HG02885 (cell line): Measurements from ENCODE around the gene GANC.
"Not testable (repeated sequence)": the region's sequence is repeated elsewhere in the genome, so short reads cannot be mapped to it uniquely, and the experiment has no call there.

Experiments
- ATAC-seq: cut with Tn5 transposase; IDR thresholded peaks from one replicate; pipeline ENCODE4 v1.9.1; 2021; ENCODE audit warnings: mild to moderate bottlenecking; ENCODE audit not compliant: unreplicated experiment, poor library complexity

Gene GANC

GRCh38 chr15:42282926-42283325 lies 9.9 kb downstream of the GANC start:
- no peak for ATAC-seq

GRCh38 chr15:42283671-42284070 lies 10.7 kb downstream of the GANC start:
- no peak for ATAC-seq

- ATAC-seq = no peak
Measured at GRCh38 chr15:42284551-42284950, 11.6 kb downstream of the GANC start.

GRCh38 chr15:42285034-42285433 lies 12.0 kb downstream of the GANC start:
- ATAC-seq = no peak

- ATAC-seq = no peak
Measured at GRCh38 chr15:42286445-42287029, 13.5 kb downstream of the GANC start.

- no peak for ATAC-seq
Measured at GRCh38 chr15:42287931-42288330, 14.9 kb downstream of the GANC start.

- ATAC-seq = no peak
Measured at GRCh38 chr15:42289166-42289565, 16.2 kb downstream of the GANC start.

- ATAC-seq = not testable (repeated sequence)
Measured at GRCh38 chr15:42301004-42301403, 28.0 kb downstream of the GANC start.

GRCh38 chr15:42306681-42307080 lies 33.7 kb downstream of the GANC start:
- no peak for ATAC-seq

- ATAC-seq = no peak
Measured at GRCh38 chr15:42313463-42313862, 40.5 kb downstream of the GANC start.

GRCh38 chr15:42314818-42315217 lies 41.8 kb downstream of the GANC start:
- no peak for ATAC-seq

GRCh38 chr15:42315521-42315920 lies 42.5 kb downstream of the GANC start:
- no peak for ATAC-seq

- not testable (repeated sequence) for ATAC-seq
Measured at GRCh38 chr15:42316282-42316805, 43.3 kb downstream of the GANC start.

- ATAC-seq = no peak
Measured at GRCh38 chr15:42319206-42319605, 46.2 kb downstream of the GANC start.

- no peak for ATAC-seq
Measured at GRCh38 chr15:42324308-42324707, 51.3 kb downstream of the GANC start.

- ATAC-seq = no peak
Measured at GRCh38 chr15:42329161-42329560, 56.2 kb downstream of the GANC start.

GRCh38 chr15:42329992-42330391 lies 57.0 kb downstream of the GANC start:
- ATAC-seq = no peak

GRCh38 chr15:42331235-42331634 lies 58.2 kb downstream of the GANC start:
- ATAC-seq = no peak

- ATAC-seq = no peak
Measured at GRCh38 chr15:42332331-42332730, 59.3 kb downstream of the GANC start.

- no peak for ATAC-seq
Measured at GRCh38 chr15:42335074-42335473, 62.1 kb downstream of the GANC start.

- not testable (repeated sequence) for ATAC-seq
Measured at GRCh38 chr15:42336650-42337049, 63.6 kb downstream of the GANC start.

- not testable (repeated sequence) for ATAC-seq
Measured at GRCh38 chr15:42337104-42337503, 64.1 kb downstream of the GANC start.
